ENCODE measurements around the gene RARRES1. TPM values are rescaled to one million over a fixed set of nuclear protein-coding genes. Genes with fewer than 3 reads are reported as not detected.

Gene RARRES1
- total RNA-seq, 3 donors from 2014 or later, result 42.7 to 72.0 (median 43.8) TPM

DNA sequence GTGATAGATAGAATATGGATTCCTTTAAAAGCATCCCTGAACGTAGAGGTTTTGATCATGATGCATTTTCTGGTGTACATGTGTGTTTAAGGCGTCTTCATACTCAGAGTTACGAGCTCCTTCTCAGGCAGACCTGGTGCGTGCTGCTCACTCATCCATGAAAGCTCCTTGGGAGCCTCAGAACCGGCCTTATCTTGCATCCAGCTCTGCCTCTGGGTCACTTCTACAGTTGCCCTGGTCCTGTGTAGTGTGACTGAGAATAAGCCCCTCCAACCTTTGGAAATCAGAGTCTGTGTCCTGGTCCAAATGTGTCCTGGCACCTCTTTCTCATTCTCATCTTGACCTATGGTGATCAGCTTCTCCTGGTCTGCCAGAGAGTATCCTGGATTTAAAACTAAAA, 17.3 kb upstream of the RARRES1 start:
- ATAC-seq, result no peak
- intact Hi-C loops (cut with DNase I, micrococcal nuclease), result no loop called here
- TF ChIP-seq, protein P1, sequence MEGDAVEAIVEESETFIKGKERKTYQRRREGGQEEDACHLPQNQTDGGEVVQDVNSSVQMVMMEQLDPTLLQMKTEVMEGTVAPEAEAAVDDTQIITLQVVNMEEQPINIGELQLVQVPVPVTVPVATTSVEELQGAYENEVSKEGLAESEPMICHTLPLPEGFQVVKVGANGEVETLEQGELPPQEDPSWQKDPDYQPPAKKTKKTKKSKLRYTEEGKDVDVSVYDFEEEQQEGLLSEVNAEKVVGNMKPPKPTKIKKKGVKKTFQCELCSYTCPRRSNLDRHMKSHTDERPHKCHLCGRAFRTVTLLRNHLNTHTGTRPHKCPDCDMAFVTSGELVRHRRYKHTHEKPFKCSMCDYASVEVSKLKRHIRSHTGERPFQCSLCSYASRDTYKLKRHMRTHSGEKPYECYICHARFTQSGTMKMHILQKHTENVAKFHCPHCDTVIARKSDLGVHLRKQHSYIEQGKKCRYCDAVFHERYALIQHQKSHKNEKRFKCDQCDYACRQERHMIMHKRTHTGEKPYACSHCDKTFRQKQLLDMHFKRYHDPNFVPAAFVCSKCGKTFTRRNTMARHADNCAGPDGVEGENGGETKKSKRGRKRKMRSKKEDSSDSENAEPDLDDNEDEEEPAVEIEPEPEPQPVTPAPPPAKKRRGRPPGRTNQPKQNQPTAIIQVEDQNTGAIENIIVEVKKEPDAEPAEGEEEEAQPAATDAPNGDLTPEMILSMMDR (IDR thresholded peaks at IDR 0.05), result no peak

DNA sequence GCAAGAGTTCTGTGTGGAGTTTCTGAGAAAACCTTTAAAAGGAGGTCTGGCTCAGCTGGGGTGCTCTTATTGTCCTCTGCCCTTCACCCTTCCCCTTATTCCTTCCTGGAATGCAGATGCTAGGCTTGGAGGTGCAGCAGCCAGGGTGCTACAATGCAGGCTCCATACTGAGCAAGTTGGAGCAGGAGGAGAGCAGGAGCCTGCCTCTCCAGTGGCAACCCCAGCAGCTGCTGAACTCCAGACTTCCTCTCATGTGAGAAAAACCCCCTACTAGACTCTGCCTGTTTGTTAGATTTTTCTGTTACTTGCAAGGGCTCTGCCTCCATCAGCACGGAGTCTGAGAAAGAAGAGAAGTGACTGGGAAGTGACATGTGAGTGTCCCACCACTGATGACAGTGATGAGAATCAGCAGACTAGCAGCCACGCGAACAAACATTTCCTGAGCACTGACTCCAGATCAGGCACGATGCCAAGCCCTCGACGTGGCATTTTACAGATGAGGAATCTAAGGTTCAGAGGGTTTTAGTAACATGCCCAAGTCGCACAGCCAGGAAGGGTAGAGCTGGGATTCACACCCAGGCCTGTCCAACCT, 16.1 kb upstream of the RARRES1 start:
- H3K4me3 ChIP-seq, result no peak overlapping the region
- TF ChIP-seq, protein P1 (IDR thresholded peaks at IDR 0.05), result no peak
- ATAC-seq, result peak; percentile 32
- intact Hi-C loops (cut with DNase I, micrococcal nuclease), result no loop called here
- no peaks in the 10 kb centered on the region for H3K36me3 ChIP-seq (ENCODE audit: low read depth)
- H3K4me1 ChIP-seq (ENCODE audit: low read depth), result no peaks in the 10 kb centered on the region
- no peaks in the 10 kb centered on the region for H3K9me3 ChIP-seq
- DNase-seq, result peak in 1 of 3 donors; percentile 43

More for the DNA sequence above, 17.3 kb upstream of the RARRES1 start:
- Histone ChIP-seq H3K4me1 (ENCODE audit: low read depth) (no peaks in the 10 kb centered on the region), H3K36me3 (ENCODE audit: low read depth) (no peaks in the 10 kb centered on the region), H3K4me3 (no peak overlapping the region), H3K9me3 (no peaks in the 10 kb centered on the region)
- no peak for DNase-seq

DNA sequence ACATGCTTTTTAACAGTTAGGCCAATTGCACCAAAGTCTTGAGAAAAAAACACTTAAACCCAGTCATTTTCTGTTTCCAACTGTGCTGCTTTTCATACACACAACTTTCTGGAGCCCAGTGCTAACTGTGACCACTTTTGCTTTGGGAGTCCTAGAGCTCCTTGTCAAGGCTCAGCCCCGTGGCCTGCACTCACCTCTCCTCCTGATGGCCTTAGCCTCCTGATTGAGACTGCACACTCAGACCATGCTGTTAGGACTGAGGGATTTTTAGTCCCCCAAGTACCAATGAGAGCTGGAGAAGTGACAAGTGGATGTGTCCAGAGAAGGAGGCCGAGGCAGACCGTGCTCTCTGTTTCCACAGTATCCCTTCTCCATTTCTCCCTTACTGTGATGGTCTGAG, 15.2 kb upstream of the RARRES1 start:
- Histone ChIP-seq H3K36me3 (ENCODE audit: low read depth) (no peaks in the 10 kb centered on the region), H3K4me3 (no peak overlapping the region), H3K9me3 (no peaks in the 10 kb centered on the region), H3K4me1 (ENCODE audit: low read depth) (no peaks in the 10 kb centered on the region)
- TF ChIP-seq, protein P1 (IDR thresholded peaks at IDR 0.05), result no peak
- DNase-seq (no peak), ATAC-seq (no peak)
- intact Hi-C loops (cut with DNase I, micrococcal nuclease), result no loop called here

DNA sequence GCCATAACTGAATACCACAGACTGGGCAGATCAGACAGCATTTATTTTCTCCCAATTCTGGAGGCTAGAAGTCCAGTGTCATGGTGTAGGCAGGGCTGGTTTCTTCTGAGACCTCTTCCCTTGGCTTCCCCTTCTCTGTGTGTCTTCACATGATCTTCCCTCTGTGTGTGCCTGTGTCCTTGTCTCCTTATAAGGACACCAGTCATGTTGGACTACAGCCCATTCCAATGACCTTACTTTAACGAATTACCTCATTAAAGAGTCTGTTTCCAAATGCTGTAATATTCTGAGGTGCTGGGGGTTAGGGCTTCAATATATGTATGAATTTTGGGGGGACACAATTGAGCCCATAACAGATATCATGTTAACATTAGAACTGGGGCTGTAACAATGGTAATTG, 13.3 kb upstream of the RARRES1 start:
- DNase-seq (no peak), ATAC-seq (no peak)
- Histone ChIP-seq H3K4me1 (ENCODE audit: low read depth) (no peaks in the 10 kb centered on the region), H3K9me3 (no peaks in the 10 kb centered on the region), H3K36me3 (ENCODE audit: low read depth) (no peaks in the 10 kb centered on the region), H3K4me3 (no peak overlapping the region)
- TF ChIP-seq, protein P1 (IDR thresholded peaks at IDR 0.05), result no peak
- intact Hi-C loops (cut with DNase I, micrococcal nuclease), result no loop called here

DNA sequence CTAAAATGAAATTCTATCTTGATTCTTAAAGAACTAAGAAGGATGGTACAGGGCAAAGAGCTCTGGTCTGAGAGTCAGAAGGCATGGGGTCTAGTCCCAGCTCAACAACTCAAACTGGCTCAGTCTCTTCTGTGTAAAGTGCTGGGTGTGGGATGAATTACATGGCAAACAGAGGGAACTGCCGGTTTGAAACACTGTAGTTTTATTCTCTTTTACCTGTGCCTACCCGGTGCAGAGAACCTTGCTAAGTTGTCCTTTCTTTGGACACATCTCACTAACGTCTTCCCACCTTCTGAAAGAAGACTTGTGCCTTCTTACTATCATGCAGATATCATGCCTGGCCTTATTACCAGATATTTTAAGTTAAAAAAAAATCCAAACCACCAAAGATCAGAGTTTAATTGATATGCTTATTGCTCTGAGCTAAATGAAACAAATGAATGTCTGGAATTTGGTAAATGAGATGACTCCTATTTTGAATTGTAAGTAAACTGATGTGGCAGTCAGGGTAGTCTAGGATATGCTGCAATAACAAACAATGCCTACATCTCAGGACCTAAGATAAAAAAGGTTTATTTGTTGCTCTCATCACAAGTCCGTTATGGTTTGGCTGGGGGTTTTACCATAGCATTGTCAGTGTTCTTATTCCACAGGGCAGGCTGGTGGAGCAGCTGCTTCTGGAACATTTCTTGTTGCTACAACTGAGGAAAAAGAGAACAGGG, 12.5 kb upstream of the RARRES1 start:
- Histone ChIP-seq H3K4me1 (ENCODE audit: low read depth) (no peaks in the 10 kb centered on the region), H3K36me3 (ENCODE audit: low read depth) (no peaks in the 10 kb centered on the region), H3K9me3 (no peaks in the 10 kb centered on the region), H3K4me3 (no peak overlapping the region)
- ATAC-seq (peak; percentile 51), DNase-seq (peak in 1 of 3 donors; percentile 21)
- intact Hi-C loops (cut with DNase I, micrococcal nuclease), result no loop called here
- TF ChIP-seq, protein P1 (IDR thresholded peaks at IDR 0.05), result no peak
